ENCODE results near the gene SMOC2. TPM values are rescaled to one million over a fixed set of nuclear protein-coding genes. Genes with fewer than 3 reads are reported as not detected.

SMOC2 gene
- total and polyA plus RNA-seq, 2 donors from 2014 or later: 6.5 to 13.1 TPM

GRCh38 chr6:168535711-168536110, 94.7 kb downstream of the SMOC2 start:
- intact Hi-C loops (cut with DNase I): no loop called here
- H3K4me3 ChIP-seq (ENCODE audit: low read length in 3 of 3): no peak overlapping the region
- no peak overlapping the region for H3K27ac ChIP-seq (ENCODE audit: low read depth in 2 of 2, low read length in 2 of 2)
- DNase-seq: peak in 3 of 5 donors; percentile 41 to 51 (median 46)
- H3K9me3 ChIP-seq (ENCODE audit: control insufficient read depth in 2 of 3, insufficient read depth in 1 of 3, low read length in 3 of 3): no peaks in the 10 kb centered on the region
- H3K36me3 ChIP-seq (ENCODE audit: control insufficient read depth in 2 of 3, insufficient read depth in 3 of 3, low read length in 3 of 3): no peaks in the 10 kb centered on the region
- FAIRE-seq: no peak
- no peak for TF ChIP-seq CTCF (IDR thresholded peaks at IDR 0.05; ENCODE audit: borderline replicate concordance, extremely low read depth, insufficient read depth)
- no peaks in the 10 kb centered on the region for H3K27me3 ChIP-seq (ENCODE audit: control insufficient read depth, insufficient read depth, low read length)
- peaks cover 0 to 2% (median 0%) of the 10 kb centered on the region in 3 donors for H3K4me1 ChIP-seq (ENCODE audit: control insufficient read depth in 2 of 3, insufficient read depth in 2 of 3, low read depth in 1 of 3, low read length in 3 of 3)
- H3K9ac ChIP-seq (ENCODE audit: low read length in 3 of 3): no peak overlapping the region

- DNase-seq: no peak
- H3K4me1 ChIP-seq (ENCODE audit: control insufficient read depth in 2 of 3, insufficient read depth in 2 of 3, low read depth in 1 of 3, low read length in 3 of 3): peaks cover 0 to 2% (median 0%) of the 10 kb centered on the region in 3 donors
- no peaks in the 10 kb centered on the region for H3K27me3 ChIP-seq (ENCODE audit: control insufficient read depth, insufficient read depth, low read length)
- no peaks in the 10 kb centered on the region for H3K36me3 ChIP-seq (ENCODE audit: control insufficient read depth in 2 of 3, insufficient read depth in 3 of 3, low read length in 3 of 3)
- no peak overlapping the region for H3K9ac ChIP-seq (ENCODE audit: low read length in 3 of 3)
- no peak overlapping the region for H3K27ac ChIP-seq (ENCODE audit: low read depth in 2 of 2, low read length in 2 of 2)
- intact Hi-C loops (cut with DNase I): no loop called here
- H3K9me3 ChIP-seq (ENCODE audit: control insufficient read depth in 2 of 3, insufficient read depth in 1 of 3, low read length in 3 of 3): no peaks in the 10 kb centered on the region
- no peak for TF ChIP-seq CTCF (IDR thresholded peaks at IDR 0.05; ENCODE audit: borderline replicate concordance, extremely low read depth, insufficient read depth)
- H3K4me3 ChIP-seq (ENCODE audit: low read length in 3 of 3): no peak overlapping the region
- FAIRE-seq: no peak
Observed at GRCh38 chr6:168536196-168536595, 95.2 kb downstream of the SMOC2 start.

GRCh38 chr6:168536665-168537539, 95.9 kb downstream of the SMOC2 start:
- FAIRE-seq (no peak), DNase-seq (peak in 1 of 5 donors; percentile 43)
- Histone ChIP-seq H3K27me3 (ENCODE audit: control insufficient read depth, insufficient read depth, low read length) (no peaks in the 10 kb centered on the region), H3K4me3 (ENCODE audit: low read length in 3 of 3) (no peak overlapping the region), H3K36me3 (ENCODE audit: control insufficient read depth in 2 of 3, insufficient read depth in 3 of 3, low read length in 3 of 3) (no peaks in the 10 kb centered on the region), H3K9ac (ENCODE audit: low read length in 3 of 3) (no peak overlapping the region), H3K27ac (ENCODE audit: low read depth in 2 of 2, low read length in 2 of 2) (no peak overlapping the region), H3K4me1 (ENCODE audit: control insufficient read depth in 2 of 3, insufficient read depth in 2 of 3, low read depth in 1 of 3, low read length in 3 of 3) (peaks cover 0 to 2% (median 0%) of the 10 kb centered on the region in 3 donors), H3K9me3 (ENCODE audit: control insufficient read depth in 2 of 3, insufficient read depth in 1 of 3, low read length in 3 of 3) (no peaks in the 10 kb centered on the region)
- TF ChIP-seq CTCF (IDR thresholded peaks at IDR 0.05; ENCODE audit: borderline replicate concordance, extremely low read depth, insufficient read depth): no peak
- intact Hi-C loops (cut with DNase I): no loop called here
